ENCODE data around the gene UBE2H. TPM values are rescaled to one million over a fixed set of nuclear protein-coding genes. Genes with fewer than 3 reads are reported as not detected.

UBE2H gene
- total and polyA plus RNA-seq, 12 donors: 26.0 to 222 (median 159) TPM

GRCh38 chr7:129951226-129952085 lies 1.3 kb downstream of the UBE2H start:
- Histone ChIP-seq H3K36me3 (peaks cover 0 to 2% (median 0%) of the 10 kb centered on the region in 9 donors), H3K9me3 (no peaks in the 10 kb centered on the region), H3K4me3 (peak overlapping the region; percentile 80 to 99 (median 89)), H3K27ac (peak overlapping the region; percentile 90 to 99 (median 96)), H3K4me1 (peaks cover 0 to 52% (median 38%) of the 10 kb centered on the region in 9 donors), H3K27me3 (no peaks in the 10 kb centered on the region)
- no peak for TF ChIP-seq CTCF (IDR thresholded peaks at IDR 0.05)
- intact Hi-C loops (cut with DNase I): loop anchor here in 7 of 10 donors (2.0 to 10.0 kb wide), 8 partner anchors 34 to 124 kb away; no protein-coding TSS in a partner anchor
- 0 to 1% methylated on average over 8 of the region's 8 CpGs for WGBS, 2 donors
- DNase-seq (peak in 1 of 2 donors; percentile 38), ATAC-seq (peak in 2 of 8 donors; percentile 22 to 28)

GRCh38 chr7:129950933-129951225 lies 1.9 kb downstream of the UBE2H start:
- Histone ChIP-seq H3K27me3 (no peaks in the 10 kb centered on the region), H3K4me3 (peak overlapping the region; percentile 80 to 99 (median 89)), H3K9me3 (no peaks in the 10 kb centered on the region), H3K36me3 (peaks cover 0 to 8% (median 0%) of the 10 kb centered on the region in 9 donors), H3K27ac (peak overlapping the region; percentile 90 to 99 (median 96)), H3K4me1 (peaks cover 0 to 52% (median 41%) of the 10 kb centered on the region in 9 donors)
- no peak for TF ChIP-seq CTCF (IDR thresholded peaks at IDR 0.05)
- no peak for DNase-seq
- 16 to 21% methylated on average over 1 of the region's 1 CpG for WGBS, 2 donors
- ATAC-seq: no peak
- intact Hi-C loops (cut with DNase I): loop anchor here in 6 of 10 donors (5.0 to 10.0 kb wide), 7 partner anchors 34 to 124 kb away; no protein-coding TSS in a partner anchor

- WGBS, 2 donors: 5 to 7% methylated on average over 9 of the region's 9 CpGs
- intact Hi-C loops (cut with DNase I): loop anchor here in 6 of 10 donors (5.0 to 10.0 kb wide), 7 partner anchors 33 to 123 kb away; no protein-coding TSS in a partner anchor
- H3K27me3 ChIP-seq: no peaks in the 10 kb centered on the region
Measured at GRCh38 chr7:129950191-129950932, 2.4 kb downstream of the UBE2H start.

More at GRCh38 chr7:129950191-129950932, 2.4 kb downstream of the UBE2H start:
- ATAC-seq (peak in 1 of 8 donors; percentile 9), DNase-seq (peak in 1 of 2 donors; percentile 27)
- H3K36me3 ChIP-seq: peaks cover 0 to 8% (median 0%) of the 10 kb centered on the region in 9 donors
- no peaks in the 10 kb centered on the region for H3K9me3 ChIP-seq
- peak overlapping the region; percentile 80 to 99 (median 89) for H3K4me3 ChIP-seq
- H3K27ac ChIP-seq: peak overlapping the region; percentile 90 to 99 (median 96)
- peaks cover 0 to 52% (median 41%) of the 10 kb centered on the region in 9 donors for H3K4me1 ChIP-seq
- TF ChIP-seq CTCF (IDR thresholded peaks at IDR 0.05): no peak
